Measurements from ENCODE around the gene KAT2A.

The KAT2A gene

GRCh38 chr17:42135151-42135550 is 14.0 kb upstream of the KAT2A start:
- DNase-seq, result no peak

- peak in 1 of 5 donors; percentile 12 for DNase-seq
Measured at GRCh38 chr17:42133461-42134041, 12.4 kb upstream of the KAT2A start.

GRCh38 chr17:42132941-42133340 is 11.8 kb upstream of the KAT2A start:
- DNase-seq, result peak in 1 of 5 donors; percentile 25

GRCh38 chr17:42131981-42132432 is 10.8 kb upstream of the KAT2A start:
- DNase-seq, result no peak

GRCh38 chr17:42131232-42131631 is 10.1 kb upstream of the KAT2A start:
- DNase-seq, result no peak

- no peak for DNase-seq
Measured at GRCh38 chr17:42130310-42130936, 9.3 kb upstream of the KAT2A start.

GRCh38 chr17:42129109-42129837 is 8.1 kb upstream of the KAT2A start:
- no peak for DNase-seq

GRCh38 chr17:42127414-42127813 is 6.2 kb upstream of the KAT2A start:
- DNase-seq, result no peak

- no peak for DNase-seq
Measured at GRCh38 chr17:42126836-42127235, 5.7 kb upstream of the KAT2A start.

GRCh38 chr17:42125565-42125964 is 4.4 kb upstream of the KAT2A start:
- DNase-seq, result no peak

- no peak for DNase-seq
Measured at GRCh38 chr17:42124256-42124655, 3.1 kb upstream of the KAT2A start.

GRCh38 chr17:42122371-42123303 is 1.5 kb upstream of the KAT2A start, which contains the start of gene HSPB9:
TSS of gene HSPB9 (plus strand) at chr17:42122804. CDS start at chr17:42122851, 47 bp downstream.
- DNase-seq, result no peak

GRCh38 chr17:42120161-42120769 is 902 bp downstream of the KAT2A start:
- DNase-seq, result no peak

GRCh38 chr17:42119301-42119700 is 1.9 kb downstream of the KAT2A start:
- no peak for DNase-seq

GRCh38 chr17:42118545-42118944 is 2.6 kb downstream of the KAT2A start:
- peak in 2 of 5 donors; percentile 38 to 43 for DNase-seq

GRCh38 chr17:42118126-42118510 is 3.0 kb downstream of the KAT2A start:
- DNase-seq, result no peak

- no peak for DNase-seq
Measured at GRCh38 chr17:42117397-42118125, 3.6 kb downstream of the KAT2A start.

GRCh38 chr17:42116705-42117396 is 4.3 kb downstream of the KAT2A start:
- DNase-seq, result peak; percentile 60 to 83 (median 76)

GRCh38 chr17:42114118-42114517 is 7.0 kb downstream of the KAT2A start:
- DNase-seq, result no peak

GRCh38 chr17:42113293-42114069 is 7.7 kb downstream of the KAT2A start:
- no peak for DNase-seq
